Activated B cell treated with CpG ODN at 0.5 μM for 24 hours (primary cell): ENCODE data around the gene LIN7C. TPM values are rescaled to one million over a fixed set of nuclear protein-coding genes. Genes with fewer than 3 reads are reported as not detected.

Source experiments
- ATAC-seq: fragments of 200-7000 bp; cut with Tn5 transposase; one replicate; pipeline ENCODE4 v1.10.0; 2021; ENCODE audit warnings: low read depth, mild to moderate bottlenecking, moderate library complexity
- CTCF ChIA-PET: fragments of 350-600 bp; sonication (Branson Sonifier 250); formaldehyde crosslinking; loops from one replicate; lab custom pipeline; 2021; ENCODE audit warnings: antibody characterized with exemption; lab: Charles Lee
- POLR2A ChIA-PET: fragments of 350-600 bp; sonication (Branson Sonifier 250); formaldehyde crosslinking; loops from one replicate; lab custom pipeline; 2021; ENCODE audit warnings: antibody characterized with exemption; lab: Charles Lee
- DNase-seq: peaks from one replicate; pipeline ENCODE4 v3.0.0; 2022
- H3K27ac Mint-ChIP-seq: one replicate; pipeline ENCODE4 v1.8.0; 2020; ENCODE audit warnings: mixed read lengths
- H3K27me3 Mint-ChIP-seq: one replicate; pipeline ENCODE4 v1.8.0; 2021; ENCODE audit warnings: mixed read lengths
- H3K36me3 Mint-ChIP-seq: one replicate; pipeline ENCODE4 v1.8.0; 2021; ENCODE audit warnings: low read depth, mixed read lengths
- H3K4me1 Mint-ChIP-seq: one replicate; pipeline ENCODE4 v1.8.0; 2021; ENCODE audit warnings: mixed read lengths
- H3K4me3 Mint-ChIP-seq: one replicate; pipeline ENCODE4 v1.8.0; 2020; ENCODE audit warnings: mild to moderate bottlenecking, mixed read lengths
- H3K9me3 Mint-ChIP-seq: one replicate; pipeline ENCODE4 v1.8.0; 2020; ENCODE audit warnings: mixed read lengths
- intact Hi-C: fragments of 100-400 bp; cut with micrococcal nuclease; formaldehyde crosslinking; loops from one replicate; pipeline ENCODE4 v1.15.1; 2024
- total RNA-seq: library from RNA; stranded (reverse); gene quantifications from 2 replicates; pipeline ENCODE4 v1.2.3, GENCODE V29; 2022
- TF ChIP-seq, protein P1 (sequence below): fragments of 200-600 bp; IDR thresholded peaks from one replicate; pipeline ENCODE4 v1.8.0; 2022; ENCODE audit warnings: antibody characterized with exemption, mild to moderate bottlenecking

The LIN7C gene
- total RNA-seq, 1 donor from 2014 or later: 23.5 TPM

DNA sequence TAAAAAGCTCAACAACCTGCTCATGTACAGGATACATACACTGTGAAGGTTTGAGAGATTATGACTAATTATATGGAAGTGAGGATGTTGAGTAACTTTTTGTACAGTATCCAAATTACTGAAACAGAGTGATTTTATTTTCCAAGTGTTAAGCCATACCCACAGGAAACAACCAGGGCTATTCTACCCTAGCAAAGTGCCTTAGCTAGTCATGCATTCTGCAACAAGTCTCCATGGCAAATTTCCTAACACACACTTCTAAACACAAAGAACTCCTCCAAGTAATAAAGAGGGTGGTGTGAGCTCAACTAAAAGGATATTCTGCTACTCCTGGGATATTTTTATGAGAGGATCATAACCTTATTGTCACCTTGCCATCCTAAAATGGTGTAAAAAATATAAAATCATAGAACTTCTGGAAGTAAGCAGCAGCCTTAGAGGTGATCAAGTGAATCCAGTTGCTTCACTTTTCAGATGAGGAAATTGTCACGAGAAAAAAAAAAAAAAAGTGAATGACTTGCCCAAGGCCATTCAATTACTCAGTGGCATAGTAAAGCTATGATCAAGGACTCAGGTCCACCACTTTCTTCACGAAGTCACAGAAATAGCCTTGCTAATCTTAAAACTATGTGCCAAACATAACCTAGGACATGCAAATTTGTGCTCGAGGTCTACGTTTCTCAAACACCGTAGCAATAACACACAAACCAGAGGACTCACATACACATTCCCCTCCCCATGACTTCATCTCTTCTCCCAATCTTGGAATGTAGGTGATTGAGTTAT, 38.2 kb downstream of the LIN7C start:
- no peak overlapping the region for H3K27ac Mint-ChIP-seq
- H3K4me3 Mint-ChIP-seq: no peak overlapping the region
- H3K9me3 Mint-ChIP-seq: no peaks in the 10 kb centered on the region
- CTCF ChIA-PET: interaction anchor here (0.6 to 0.7 kb wide), 2 partner anchors 18 to 1225 kb away, joined by 3 read pairs; no protein-coding TSS in a partner anchor
- H3K36me3 Mint-ChIP-seq: peaks cover 3% of the 10 kb centered on the region
- ATAC-seq: no peak
- peaks cover 32% of the 10 kb centered on the region for H3K4me1 Mint-ChIP-seq
- POLR2A ChIA-PET: no interaction called here
- H3K27me3 Mint-ChIP-seq: peaks cover 23% of the 10 kb centered on the region
- intact Hi-C loops: no loop called here
- DNase-seq: no peak
- TF ChIP-seq, protein P1, sequence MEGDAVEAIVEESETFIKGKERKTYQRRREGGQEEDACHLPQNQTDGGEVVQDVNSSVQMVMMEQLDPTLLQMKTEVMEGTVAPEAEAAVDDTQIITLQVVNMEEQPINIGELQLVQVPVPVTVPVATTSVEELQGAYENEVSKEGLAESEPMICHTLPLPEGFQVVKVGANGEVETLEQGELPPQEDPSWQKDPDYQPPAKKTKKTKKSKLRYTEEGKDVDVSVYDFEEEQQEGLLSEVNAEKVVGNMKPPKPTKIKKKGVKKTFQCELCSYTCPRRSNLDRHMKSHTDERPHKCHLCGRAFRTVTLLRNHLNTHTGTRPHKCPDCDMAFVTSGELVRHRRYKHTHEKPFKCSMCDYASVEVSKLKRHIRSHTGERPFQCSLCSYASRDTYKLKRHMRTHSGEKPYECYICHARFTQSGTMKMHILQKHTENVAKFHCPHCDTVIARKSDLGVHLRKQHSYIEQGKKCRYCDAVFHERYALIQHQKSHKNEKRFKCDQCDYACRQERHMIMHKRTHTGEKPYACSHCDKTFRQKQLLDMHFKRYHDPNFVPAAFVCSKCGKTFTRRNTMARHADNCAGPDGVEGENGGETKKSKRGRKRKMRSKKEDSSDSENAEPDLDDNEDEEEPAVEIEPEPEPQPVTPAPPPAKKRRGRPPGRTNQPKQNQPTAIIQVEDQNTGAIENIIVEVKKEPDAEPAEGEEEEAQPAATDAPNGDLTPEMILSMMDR: no peak

DNA sequence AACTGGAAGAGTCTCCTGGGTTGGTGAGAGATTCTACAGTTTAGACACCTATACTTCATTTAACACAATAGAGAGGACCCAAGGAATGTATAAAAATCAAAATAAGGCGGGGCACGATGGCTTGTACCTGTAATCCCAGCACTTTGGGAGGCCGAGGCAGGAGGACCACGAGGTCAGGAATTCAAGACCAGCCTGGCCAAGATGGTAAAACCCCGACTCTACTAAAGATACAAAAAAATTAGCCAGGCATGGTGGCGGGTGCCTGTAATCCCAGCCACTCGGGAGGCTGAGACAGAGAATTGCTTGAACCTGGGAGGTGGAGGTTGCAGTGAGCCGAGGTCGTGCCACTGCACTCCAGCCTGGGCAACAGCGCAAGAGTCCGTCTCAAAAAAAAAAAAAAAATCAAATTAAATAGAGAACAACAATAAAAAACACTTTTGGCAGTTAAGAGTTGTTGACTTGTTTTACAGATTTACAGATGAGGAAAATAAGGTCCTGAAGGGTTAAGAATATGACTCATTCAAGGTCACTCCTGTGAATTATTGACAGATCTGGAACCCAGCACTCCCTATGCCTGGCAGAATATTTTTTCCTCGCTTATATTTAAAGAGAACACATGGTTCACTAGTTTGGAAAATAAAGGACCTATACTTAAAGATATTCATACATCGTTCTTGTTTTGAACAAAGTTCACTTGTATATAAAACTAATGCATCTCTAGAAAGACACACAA, 39.2 kb downstream of the LIN7C start:
- ChIA-PET POLR2A (no interaction called here), CTCF (interaction anchor here (0.6 kb wide), 1 partner anchor 1224 kb away, joined by 3 read pairs; no protein-coding TSS in a partner anchor)
- no peaks in the 10 kb centered on the region for H3K9me3 Mint-ChIP-seq
- no peaks in the 10 kb centered on the region for H3K36me3 Mint-ChIP-seq
- H3K4me1 Mint-ChIP-seq: peaks cover 25% of the 10 kb centered on the region
- peaks cover 26% of the 10 kb centered on the region for H3K27me3 Mint-ChIP-seq
- no peak overlapping the region for H3K4me3 Mint-ChIP-seq
- intact Hi-C loops: no loop called here
- H3K27ac Mint-ChIP-seq: no peak overlapping the region
- TF ChIP-seq, protein P1: no peak
- DNase-seq (no peak), ATAC-seq (no peak)

DNA sequence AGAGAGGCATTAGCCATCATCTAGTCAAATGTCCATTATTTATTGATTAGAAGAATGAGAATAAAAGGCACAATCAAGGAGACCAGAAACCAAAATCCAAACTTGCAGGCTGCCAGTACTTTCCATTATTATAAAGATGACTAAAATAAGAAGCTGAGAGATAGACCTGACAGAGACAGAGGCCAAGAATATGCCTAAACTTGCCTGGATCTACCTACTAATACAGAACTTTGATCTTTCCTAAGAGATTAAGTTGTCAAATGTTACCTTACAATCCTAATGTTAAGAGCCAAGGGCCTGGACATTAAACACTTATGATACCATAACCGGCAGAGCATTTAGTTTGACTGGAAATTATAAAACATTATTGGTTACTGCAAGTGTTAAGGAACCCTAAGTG, 40.2 kb downstream of the LIN7C start:
- CTCF ChIA-PET: no interaction called here
- H3K4me1 Mint-ChIP-seq: peaks cover 22% of the 10 kb centered on the region
- ATAC-seq (no peak), DNase-seq (no peak)
- peaks cover 26% of the 10 kb centered on the region for H3K27me3 Mint-ChIP-seq
- intact Hi-C loops: no loop called here
- H3K9me3 Mint-ChIP-seq: no peaks in the 10 kb centered on the region
- no peak overlapping the region for H3K27ac Mint-ChIP-seq
- H3K4me3 Mint-ChIP-seq: no peak overlapping the region
- TF ChIP-seq, protein P1: no peak
- POLR2A ChIA-PET: no interaction called here
- H3K36me3 Mint-ChIP-seq: no peaks in the 10 kb centered on the region

DNA sequence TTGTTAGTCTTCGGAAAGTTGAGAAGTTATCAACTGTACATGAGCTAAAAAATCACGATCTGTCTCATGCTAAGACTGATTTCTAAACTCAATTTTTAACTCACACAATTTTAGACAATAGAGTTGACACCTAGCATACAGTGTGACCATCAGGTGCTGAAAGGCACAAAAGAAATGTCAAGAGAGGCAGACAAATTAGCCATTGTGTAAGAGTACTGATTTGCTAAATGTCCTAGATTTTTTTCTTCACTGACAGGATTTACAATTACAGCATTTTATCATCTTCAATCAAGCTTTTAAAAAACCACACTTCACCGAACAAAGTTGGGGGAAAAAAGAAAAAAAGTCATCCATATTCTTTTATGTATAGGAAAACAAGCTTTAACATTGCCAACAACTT, 40.9 kb downstream of the LIN7C start:
- ATAC-seq (no peak), DNase-seq (no peak)
- Mint-ChIP-seq H3K4me3 (no peak overlapping the region), H3K27me3 (peaks cover 27% of the 10 kb centered on the region), H3K36me3 (no peaks in the 10 kb centered on the region), H3K9me3 (no peaks in the 10 kb centered on the region), H3K4me1 (peaks cover 15% of the 10 kb centered on the region), H3K27ac (no peak overlapping the region)
- intact Hi-C loops: no loop called here
- CTCF ChIA-PET: interaction anchor here (2.0 kb wide), 1 partner anchor 20 kb away, joined by 7 read pairs; no protein-coding TSS in a partner anchor
- POLR2A ChIA-PET: no interaction called here
- TF ChIP-seq, protein P1: no peak

DNA sequence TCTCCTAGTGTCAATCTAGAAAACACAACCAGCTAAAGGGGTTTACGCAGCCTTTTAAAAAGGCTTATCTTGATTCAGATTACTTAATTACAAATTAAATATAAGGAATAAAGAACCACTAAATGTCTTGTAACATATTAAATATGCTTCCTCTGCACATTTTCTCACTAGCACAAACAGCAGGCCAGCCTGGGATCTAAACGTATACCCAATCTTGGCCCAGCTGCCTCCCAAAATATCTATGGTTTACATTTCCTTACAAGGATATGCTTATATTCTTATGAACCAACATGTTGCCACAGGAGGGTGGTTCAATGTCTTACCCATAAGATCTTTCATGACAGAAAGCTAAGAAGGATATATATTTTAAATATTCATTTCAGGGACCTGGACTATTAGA, 41.7 kb downstream of the LIN7C start:
- DNase-seq (no peak), ATAC-seq (no peak)
- intact Hi-C loops: no loop called here
- TF ChIP-seq, protein P1: no peak
- peaks cover 8% of the 10 kb centered on the region for H3K4me1 Mint-ChIP-seq
- H3K27me3 Mint-ChIP-seq: peaks cover 28% of the 10 kb centered on the region
- no peak overlapping the region for H3K4me3 Mint-ChIP-seq
- no peaks in the 10 kb centered on the region for H3K9me3 Mint-ChIP-seq
- no peak overlapping the region for H3K27ac Mint-ChIP-seq
- H3K36me3 Mint-ChIP-seq: no peaks in the 10 kb centered on the region
- ChIA-PET POLR2A (no interaction called here), CTCF (interaction anchor here (2.0 kb wide), 1 partner anchor 21 kb away, joined by 7 read pairs; no protein-coding TSS in a partner anchor)
